HG03196 (cell line): Measurements from ENCODE around the gene RNU1-3.
A peak's percentile ranks its signal among the peaks of the same experiment; 100 is the strongest.
"Not testable (repeated sequence)": the region's sequence is repeated elsewhere in the genome, so short reads cannot be mapped to it uniquely, and the experiment has no call there.

ENCODE experiments used
- ATAC-seq: cut with Tn5 transposase; IDR thresholded peaks from one replicate; pipeline ENCODE4 v1.9.1; 2021; ENCODE audit not compliant: unreplicated experiment

RNU1-3 gene

DNA sequence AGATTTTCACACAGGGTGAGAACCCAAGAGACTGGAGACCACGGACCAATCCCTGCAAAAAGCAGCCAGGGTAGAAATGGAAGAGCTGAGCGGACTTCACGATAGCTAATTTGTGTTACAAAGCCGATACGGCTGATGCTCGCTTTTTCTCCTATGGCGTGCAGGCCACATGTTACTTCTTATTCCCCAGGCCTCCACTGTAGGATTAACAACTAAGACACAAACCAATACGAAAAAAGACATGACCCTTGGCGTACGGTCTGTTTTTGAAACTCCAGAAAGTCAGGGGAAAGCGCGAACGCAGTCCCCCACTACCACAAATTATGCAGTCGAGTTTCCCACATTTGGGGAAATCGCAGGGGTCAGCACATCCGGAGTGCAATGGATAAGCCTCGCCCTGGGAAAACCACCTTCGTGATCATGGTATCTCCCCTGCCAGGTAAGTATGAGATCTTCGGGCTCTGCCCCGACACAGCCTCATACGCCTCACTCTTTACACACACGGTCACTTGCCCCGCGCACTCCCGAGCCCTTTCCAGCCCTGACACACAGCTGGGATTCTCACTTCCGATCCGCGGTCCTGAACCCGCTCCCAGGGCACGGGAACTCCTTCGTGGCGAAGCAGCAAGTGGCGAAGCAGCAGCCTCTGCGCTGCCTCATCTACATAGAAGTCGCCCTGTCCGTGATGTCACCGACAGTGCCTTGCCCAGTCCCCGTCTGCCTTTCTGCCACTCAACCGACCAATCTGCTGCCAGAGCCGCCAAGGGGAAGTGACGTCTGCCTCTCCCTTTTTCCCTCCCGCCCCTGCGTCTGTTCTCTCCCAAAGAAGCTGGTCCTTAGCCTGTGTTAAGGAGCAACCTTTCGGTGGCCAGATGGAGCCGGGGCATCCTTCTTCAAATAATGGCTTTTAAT lies at the start of gene RNU1-3:
RNU1-3 (minus strand) TSS at position 447 of the 912 bp plus-strand sequence.
- peak; percentile 100 for ATAC-seq

DNA sequence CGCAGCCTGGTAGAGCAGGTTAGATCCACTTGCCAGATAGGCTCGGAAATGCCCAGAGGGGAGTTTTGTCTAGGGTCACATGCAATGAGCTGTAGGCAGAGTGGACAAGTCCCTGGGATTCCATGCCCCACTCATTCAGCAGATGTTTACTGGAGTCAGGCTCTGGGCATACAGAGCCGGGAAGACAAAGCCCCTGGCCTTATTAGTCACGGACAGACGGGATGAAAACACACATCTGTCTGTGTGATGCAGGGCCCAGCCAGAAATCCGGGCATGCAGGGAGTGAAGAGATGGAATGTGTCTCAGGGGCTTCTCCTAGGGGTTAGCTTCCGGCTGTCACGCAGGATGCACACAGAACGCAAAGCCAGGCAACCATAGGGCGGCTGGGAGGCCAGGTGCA lies 46.7 kb upstream of the RNU1-3 start:
- not testable (repeated sequence) for ATAC-seq

DNA sequence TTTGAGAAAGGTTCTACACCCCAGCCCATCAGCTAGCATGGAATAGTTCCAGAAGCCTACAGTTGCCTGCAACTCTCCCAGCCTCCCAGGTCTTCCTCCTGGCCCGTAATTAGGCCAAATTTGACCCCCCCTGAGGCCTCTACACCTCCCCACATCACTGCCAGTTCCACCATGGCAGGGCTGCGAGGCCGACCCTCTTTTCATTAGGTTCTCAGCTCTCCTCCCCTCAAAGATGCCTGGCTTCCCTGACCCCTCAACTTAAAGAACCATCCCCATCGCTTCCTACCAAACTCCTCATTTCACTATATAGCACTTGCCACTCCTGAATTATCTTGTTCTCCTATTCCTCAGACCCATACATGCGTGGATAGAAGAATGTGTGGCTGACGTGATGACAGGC lies 46.2 kb upstream of the RNU1-3 start:
- not testable (repeated sequence) for ATAC-seq

DNA sequence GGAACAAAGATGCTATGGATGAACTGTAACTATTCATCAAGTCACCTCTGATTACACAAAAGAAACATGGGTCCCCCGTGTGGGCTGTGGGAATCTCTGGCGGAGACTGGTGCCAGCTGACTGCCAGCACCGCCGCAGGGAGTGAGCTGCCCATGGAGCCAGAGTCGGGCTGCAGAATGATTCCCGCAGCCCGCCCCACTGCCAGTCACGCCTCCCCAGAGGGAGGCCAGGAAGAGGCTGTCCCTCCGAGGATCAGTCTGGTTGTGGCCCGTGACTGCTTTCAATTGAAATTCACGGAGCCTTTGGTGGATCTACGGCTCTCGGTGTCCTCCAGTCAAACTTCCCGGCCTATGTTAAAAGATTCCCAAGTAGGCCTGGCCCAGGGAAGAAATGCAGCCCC lies 45.8 kb upstream of the RNU1-3 start:
- not testable (repeated sequence) for ATAC-seq

DNA sequence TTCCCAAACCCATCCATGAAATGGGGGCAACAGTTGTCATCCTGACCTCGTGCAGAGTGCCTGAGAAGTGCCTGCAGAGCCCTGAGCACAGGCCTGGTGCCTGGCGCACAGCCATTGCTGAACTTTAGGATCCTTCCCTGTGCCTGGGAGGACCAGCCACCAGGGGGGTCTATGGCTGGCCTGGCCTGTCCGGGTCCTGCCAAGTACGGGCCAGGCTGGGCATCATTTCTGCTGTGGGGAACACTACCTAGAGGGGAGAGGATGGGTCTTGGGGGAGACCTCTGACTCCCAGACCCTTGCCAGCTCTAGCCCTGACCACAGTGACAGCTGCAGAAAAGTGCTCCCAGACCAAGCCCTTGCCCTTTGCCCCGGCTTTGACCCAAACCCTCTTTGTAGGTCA lies 45.4 kb upstream of the RNU1-3 start:
- ATAC-seq = not testable (repeated sequence)

DNA sequence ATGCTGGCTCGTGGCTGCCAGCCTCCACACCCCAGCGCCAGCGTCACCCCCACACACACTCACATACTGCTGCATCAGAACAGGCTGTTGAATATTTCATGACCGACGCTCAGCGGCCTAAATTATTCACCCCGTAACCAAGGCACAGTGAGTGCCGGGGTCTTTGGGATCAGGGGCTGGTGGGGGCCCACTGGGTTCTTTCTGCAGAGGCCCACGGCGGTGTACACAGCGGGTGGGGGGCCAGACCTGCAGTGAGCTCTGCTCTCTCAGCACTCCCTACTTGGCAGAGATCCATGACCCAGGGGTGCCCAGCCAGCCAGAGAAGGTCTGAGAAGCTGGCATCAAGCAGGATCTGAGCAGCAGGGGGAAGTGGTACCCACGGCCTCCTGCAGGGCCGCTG lies 43.9 kb upstream of the RNU1-3 start:
- not testable (repeated sequence) for ATAC-seq

DNA sequence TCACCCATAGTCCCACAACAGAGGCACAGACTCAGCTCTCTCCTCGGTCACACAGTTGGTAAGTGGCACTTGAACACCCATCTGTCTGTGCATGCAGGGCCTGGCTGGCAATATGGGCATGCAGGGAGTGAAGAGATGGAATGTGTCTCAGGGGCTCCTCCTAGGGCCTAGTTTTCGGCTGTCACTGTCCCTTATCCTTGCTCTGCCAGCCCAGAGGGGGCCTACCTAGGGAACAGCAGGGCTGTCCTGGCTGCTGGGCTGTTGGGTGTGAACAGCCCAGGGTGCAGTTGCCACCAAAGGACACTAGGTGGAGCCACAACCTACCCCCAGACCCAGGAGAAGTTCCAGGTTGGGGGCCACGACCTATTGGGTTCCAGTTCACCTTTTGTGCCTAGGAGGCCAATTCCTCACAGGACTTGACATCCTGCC lies 42.9 kb upstream of the RNU1-3 start:
- peak; percentile 43 for ATAC-seq

DNA sequence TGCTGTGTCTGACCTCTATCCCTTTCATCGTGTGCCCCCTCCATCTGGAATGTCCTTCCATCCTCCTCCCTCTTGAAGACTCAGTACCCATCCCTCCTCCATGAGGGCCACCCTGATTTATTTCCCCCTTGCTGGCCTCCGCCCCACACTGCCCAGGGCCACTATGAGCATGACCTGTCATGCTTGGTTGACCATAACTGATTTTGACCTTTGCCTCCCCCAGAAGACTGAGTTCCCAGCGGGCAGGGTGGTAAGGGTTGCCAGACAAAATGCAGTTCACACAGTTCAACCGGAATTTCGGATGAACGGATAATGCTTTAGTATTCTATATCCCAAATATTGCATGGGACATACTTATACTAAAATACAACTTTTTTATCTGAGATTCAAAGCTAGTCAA lies 42.0 kb upstream of the RNU1-3 start:
- ATAC-seq = not testable (repeated sequence)

DNA sequence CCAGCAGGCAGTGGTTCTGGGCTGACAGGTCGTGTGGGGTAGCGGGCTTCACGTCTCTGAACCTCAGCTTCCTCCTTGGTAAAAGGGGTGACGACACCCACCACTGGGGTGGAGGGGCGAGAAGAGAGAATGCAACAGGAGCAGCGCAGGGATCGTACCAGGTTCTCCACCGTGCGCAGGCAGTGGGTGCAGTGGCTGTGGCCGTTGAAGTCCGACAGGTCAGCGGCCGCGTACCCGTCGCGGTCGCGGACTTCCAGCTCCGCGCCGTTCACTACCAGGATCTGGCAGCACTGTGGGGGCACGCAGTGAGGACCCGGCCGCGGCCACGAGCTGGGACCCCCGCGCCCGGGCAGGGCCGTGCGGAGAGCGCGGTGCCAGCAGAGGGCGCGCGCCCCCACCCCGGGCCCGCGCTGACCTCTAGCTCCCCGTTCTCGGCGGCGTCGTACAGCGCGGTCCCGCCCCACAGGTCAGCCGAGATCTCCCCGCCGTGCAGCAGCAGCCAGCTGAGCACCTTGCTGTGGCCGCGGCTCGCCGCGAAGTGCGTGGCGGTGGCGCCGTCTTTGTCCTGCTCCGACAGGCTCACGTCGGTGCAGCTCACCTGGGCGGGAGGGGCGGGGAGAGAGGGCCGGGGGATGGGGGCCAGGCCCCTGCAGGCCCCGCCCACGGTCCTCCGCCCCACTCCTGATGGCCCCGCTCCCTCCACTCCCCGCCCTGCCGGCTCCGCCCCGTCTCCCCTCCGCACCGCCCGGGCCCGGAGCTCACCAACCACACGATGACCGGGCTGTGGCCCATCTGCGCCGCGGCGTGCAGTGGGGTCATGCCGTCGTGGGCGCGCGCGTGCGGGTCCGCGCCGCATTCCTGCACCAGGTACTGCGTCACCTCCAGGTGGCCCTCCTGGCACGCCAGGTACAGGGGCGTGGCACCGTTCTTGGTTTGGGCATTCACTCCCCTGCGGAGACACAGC lies 40.7 kb upstream of the RNU1-3 start:
- ATAC-seq = not testable (repeated sequence)

DNA sequence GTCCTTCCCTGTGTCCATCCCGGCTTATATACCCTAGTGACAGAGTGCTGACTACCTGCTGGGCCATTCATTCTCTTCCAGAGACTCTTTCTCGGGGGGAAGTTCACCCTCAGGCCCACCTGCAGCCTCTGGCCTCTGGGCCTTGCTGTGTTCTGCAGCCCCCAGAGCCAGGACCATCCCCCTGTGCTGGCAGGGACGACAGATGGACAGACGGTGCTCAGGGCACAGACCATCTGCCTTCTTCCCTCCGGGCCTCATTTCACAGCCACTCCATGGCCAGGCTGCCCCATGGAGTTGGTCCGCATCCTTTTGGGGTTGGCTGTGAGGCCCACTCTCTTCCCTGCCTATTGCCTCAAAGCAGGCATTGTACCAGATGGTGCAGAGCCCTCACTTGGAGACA lies 39.6 kb upstream of the RNU1-3 start:
- ATAC-seq = not testable (repeated sequence)

DNA sequence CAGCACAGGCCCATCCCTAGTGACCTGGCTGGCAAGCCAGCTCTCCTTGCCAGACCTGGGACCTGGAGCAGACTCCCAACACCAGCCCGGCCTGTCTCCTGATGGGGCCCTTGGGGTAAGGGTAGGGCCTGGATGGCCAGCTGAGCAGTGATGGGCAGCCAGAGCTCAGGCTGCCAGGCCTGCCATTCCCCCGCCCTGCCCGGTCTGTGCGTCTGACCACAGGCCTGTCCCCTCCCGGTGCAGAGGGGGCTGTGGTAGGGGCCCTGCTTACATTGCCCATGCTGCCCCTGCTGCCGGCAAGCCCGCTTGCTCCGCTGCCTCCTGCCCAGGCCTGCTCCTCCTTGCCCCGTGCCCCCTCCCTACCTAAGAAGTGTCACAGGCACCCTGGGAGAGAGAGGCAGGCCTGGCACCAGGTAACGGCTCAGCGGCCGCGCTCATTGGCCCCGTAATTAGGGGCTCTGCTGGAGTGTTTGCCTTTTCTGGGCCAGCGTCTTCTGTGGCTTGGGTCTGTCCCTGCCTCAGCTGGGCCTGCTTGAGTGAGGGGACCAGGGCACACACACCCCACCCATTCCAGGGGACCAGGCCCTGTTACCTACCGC lies 37.9 kb upstream of the RNU1-3 start:
- not testable (repeated sequence) for ATAC-seq

DNA sequence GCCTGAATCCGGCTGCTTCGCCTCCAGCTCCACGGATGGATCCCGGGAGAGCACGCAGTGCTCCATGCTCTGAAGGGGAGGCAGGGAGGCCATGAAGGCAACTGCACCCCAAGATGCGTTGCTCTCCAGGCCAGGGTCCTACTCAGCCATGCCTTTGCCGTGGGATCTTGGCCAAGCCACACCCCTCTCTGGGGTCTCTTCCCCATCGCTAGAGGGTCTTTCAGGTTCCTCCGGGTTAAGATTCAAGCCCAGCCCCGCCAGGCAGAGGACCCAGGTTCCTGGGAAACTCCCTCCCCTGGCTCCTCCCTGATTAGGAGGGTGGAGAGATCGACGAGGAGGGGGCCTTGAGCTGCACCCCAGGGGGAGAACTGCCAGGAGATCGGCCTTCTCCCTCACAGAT lies 37.3 kb upstream of the RNU1-3 start:
- not testable (repeated sequence) for ATAC-seq

DNA sequence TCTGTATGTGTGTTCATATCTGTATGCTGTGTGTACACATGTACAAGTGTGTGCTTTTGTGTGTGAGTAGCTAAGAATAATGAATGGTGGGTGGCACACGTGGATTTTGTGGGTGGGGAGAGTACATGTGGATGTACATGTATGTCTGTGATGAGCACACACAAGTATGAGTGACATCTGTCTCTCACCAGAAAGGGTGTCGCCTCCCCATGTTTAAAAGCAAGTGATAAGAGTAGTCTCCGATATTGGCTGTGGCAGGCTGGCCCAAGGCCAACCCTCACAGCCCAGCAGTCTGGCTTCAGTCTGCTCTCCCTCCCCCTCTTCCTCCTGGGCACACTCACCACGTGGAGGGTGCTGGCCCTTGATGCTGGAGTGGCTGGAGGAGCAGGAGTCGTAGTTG lies 36.9 kb upstream of the RNU1-3 start:
- ATAC-seq = not testable (repeated sequence)

DNA sequence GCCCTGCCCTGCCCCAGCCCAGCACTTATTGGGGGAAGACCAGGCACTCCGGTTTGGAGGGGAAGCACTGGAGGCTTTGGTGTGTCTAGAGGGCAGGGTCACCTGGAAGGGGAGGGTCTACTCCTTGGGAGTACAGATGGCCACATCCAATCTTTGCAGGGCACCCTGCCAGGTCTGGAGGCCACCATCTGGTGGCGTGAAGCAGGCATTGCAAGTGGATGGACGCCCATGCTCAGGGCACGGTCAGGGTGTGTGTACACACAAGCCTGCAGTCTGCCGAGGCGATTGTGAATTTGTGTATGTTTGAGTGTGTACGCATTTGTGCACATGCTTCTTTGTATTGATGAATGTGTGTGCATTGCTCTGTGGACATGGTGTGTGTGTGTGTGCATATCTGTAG lies 36.4 kb upstream of the RNU1-3 start:
- ATAC-seq = not testable (repeated sequence)

DNA sequence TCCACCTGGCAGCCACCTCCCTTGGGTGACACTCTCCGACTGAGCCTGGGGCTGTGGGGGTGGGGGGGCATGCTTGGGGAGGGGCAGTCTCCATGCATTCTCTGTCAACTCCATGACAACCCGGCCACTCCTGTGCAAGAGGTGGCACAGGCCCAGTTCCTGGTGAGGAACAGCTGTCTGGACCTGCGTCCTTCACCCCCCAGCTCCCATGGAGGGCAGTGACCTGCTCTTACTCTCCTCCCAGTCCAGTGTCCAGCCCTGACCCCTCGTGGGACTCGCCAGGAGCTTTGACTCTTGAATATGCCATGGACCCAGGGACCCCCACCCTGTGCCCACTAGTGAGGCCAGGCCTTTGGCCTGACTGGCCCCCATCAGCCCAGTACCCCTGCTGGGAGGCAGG lies 35.5 kb upstream of the RNU1-3 start:
- ATAC-seq = not testable (repeated sequence)

DNA sequence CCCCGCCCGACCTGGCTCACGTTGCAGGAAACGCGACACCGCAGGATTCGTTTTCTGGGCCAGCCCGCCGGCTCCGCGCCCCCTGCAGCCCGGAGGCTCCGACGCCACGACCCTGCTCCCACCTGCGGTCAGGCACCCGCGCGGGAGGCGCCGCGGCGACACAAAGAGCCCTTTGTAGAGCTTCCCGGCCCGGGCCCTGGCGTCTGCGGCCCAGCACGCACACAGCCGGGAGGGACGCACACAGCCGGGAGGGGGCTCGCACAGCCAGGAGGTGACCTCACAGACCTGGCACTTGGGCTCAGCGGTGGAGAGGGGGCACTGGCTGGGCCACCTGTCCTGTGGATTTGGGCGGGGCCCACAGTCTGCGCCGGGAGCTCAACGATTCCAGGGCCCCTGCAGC lies 34.4 kb upstream of the RNU1-3 start:
- ATAC-seq = not testable (repeated sequence)

DNA sequence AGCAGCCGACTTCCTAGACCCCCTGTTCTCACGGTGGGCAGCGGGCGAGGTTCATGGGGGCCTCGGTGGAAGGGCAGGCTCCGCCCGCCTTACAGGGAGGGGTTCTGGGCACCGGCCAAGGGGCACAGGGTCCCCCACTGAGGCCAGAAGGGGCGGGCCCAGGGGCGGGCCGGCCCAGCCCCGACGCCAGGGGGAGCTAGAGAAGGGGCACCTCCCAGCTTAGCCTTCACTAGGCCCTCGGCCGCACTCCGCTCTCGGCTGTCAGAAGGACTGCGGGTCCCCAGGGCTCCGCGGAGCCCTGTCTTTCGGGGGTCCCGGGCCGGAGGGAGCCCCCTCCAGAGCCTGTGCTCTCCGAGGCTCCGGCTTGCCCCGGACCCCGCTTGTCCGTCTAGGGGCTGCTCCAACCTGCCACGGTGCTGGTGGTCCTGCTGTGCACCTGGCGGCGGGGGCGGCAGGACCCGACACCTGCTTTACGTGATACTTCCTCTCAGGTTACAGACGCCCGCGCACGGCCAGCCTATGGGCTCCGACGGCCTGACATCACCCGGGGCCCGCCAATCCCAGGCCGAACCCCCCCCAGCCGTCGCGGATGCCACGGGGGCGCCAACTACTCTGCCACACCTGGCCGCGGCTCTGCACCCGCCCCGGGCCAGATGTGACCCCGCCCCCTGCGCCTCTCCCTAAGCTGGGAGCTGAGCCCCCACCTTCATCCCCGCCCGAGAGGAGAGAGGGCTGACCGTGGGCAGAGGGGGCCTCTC lies 33.6 kb upstream of the RNU1-3 start:
- not testable (repeated sequence) for ATAC-seq

DNA sequence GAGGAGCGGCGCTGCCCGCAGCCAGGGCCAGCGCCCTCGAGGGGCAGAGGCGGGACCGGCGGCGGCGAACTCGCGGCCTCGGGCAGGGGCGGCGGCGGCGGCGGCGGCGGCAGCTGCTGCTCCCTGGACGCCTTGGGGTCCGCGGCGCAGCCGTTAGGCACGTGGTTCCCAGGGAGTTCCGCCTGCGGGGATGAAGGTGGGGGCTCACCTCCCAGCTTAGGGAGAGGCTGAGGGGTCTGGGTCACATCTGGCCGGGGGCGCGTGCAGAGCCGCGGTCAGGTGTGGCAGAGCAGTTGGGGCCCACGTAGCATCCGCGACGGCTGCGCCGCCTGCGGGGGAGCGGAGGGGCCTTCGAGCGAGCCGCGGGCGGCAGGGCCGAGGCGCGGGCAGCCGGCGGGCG lies 32.7 kb upstream of the RNU1-3 start:
- ATAC-seq = not testable (repeated sequence)

DNA sequence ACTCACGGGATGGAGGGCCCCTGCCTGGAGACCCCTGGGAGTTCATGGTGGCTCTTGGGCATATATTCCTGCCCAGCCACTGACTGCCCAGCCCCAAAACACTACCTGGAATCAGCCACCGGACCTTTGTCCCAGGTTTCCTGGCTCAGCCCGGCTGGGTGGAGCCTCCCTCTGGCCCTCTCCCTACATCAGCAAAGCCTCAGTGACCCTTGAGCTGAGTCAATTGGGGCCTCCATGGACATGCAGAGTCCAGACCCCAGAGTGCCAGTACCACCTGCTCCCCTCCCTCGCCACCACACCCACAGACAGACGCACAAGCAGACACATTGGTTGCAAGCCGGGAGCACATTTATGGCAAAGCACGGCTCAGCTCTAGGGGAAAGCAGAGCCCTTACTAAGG lies 30.4 kb upstream of the RNU1-3 start:
- ATAC-seq = not testable (repeated sequence)

DNA sequence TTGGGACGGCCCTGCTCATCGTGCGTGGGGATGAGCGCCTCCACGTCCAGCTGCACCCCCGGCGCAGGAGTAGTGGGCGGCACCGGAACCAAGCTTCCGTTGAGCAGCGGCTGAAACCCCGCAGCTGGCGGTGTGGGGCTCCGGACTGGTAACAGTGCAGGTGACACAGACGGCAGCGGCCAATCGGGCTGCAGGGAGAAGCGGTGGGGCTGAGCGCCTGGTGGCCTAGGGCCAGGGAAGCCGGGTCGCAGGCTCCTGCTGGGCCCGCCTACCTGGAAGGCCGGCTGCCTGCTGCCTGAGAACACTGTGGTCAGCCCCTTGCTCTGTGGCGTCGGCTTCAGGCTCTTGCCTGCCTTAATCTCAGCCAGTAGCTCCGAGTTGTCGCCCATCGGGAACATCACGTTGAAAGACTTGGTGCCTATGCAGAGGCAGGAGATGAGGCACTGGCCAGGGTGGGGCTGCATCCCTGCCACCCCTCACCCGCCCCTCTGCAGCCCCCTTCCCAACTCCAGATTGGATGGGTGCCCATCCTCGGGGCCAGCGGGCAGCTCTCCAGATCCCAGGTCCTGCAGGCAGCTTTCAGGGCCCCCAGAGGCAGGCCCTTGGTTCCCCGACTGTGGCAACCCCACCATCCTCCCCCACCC lies 29.9 kb upstream of the RNU1-3 start:
- not testable (repeated sequence) for ATAC-seq
